ENCODE measurements around the gene NOSTRIN. TPM values are rescaled to one million over a fixed set of nuclear protein-coding genes. Genes with fewer than 3 reads are reported as not detected.
"Not testable (repeated sequence)": the region's sequence is repeated elsewhere in the genome, so short reads cannot be mapped to it uniquely, and the experiment has no call there.

The NOSTRIN gene
- total and polyA plus RNA-seq, 7 donors, result 5.1 to 49.0 (median 13.3) TPM

DNA sequence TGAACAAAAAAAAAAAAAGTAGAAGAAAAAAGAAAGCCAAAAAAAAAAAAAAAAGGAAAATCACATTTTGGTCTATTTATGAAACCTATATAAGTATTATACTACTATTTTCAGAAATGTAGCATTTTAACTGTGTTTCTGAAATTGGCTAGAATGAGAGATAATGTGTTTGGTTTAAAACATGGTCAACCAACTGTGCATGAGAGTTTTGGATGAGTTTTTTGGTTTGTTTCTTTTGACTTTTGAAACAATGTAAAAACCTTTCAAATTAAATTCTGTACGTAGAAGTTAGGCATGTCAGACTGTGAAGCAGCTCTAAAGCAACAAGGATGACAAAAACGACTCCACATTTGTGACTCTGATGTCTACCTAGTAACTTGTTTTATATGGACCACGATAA lies 53.2 kb downstream of the NOSTRIN start:
- WGBS, 2 donors, result 98% methylated on average over 3 of the region's 3 CpGs
- H3K36me3 ChIP-seq, result no peaks in the 10 kb centered on the region

DNA sequence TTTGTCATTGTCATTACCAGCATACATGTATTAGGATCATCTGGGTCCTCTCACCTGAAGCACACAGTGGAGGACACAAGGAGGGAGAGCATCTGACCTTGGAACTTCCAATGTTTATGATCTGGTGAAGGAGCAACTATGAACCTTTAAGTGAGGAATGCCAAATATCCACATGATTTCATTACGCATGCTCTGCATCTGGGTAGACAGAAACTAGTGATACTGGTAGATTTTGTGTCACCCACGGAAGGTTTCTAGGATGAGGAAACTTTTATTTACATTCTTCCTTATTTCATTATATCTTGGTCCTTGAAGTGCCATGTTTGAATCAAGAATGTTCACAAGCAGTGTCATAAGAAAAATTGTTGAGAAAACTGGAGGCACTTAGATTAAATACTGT lies 55.7 kb downstream of the NOSTRIN start:
- Histone ChIP-seq H3K27ac (no peak overlapping the region), H3K9me3 (no peaks in the 10 kb centered on the region), H3K4me3 (no peak overlapping the region), H3K4me1 (no peaks in the 10 kb centered on the region), H3K27me3 (no peaks in the 10 kb centered on the region), H3K36me3 (no peaks in the 10 kb centered on the region)
- intact Hi-C loops (cut with DNase I), result no loop called here
- TF ChIP-seq POLR2A (IDR thresholded peaks at IDR 0.05), result no peak
- TF ChIP-seq EP300 (IDR thresholded peaks at IDR 0.05), result no peak
- no peak for TF ChIP-seq POLR2AphosphoS5 (IDR thresholded peaks at IDR 0.05)
- TF ChIP-seq, protein P1, sequence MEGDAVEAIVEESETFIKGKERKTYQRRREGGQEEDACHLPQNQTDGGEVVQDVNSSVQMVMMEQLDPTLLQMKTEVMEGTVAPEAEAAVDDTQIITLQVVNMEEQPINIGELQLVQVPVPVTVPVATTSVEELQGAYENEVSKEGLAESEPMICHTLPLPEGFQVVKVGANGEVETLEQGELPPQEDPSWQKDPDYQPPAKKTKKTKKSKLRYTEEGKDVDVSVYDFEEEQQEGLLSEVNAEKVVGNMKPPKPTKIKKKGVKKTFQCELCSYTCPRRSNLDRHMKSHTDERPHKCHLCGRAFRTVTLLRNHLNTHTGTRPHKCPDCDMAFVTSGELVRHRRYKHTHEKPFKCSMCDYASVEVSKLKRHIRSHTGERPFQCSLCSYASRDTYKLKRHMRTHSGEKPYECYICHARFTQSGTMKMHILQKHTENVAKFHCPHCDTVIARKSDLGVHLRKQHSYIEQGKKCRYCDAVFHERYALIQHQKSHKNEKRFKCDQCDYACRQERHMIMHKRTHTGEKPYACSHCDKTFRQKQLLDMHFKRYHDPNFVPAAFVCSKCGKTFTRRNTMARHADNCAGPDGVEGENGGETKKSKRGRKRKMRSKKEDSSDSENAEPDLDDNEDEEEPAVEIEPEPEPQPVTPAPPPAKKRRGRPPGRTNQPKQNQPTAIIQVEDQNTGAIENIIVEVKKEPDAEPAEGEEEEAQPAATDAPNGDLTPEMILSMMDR (IDR thresholded peaks at IDR 0.05), result no peak
- no peak for DNase-seq
- WGBS, 2 donors, result 95 to 97% methylated on average over 2 of the region's 2 CpGs

More for the DNA sequence above, 53.2 kb downstream of the NOSTRIN start:
- Histone ChIP-seq H3K4me1 (no peaks in the 10 kb centered on the region), H3K27ac (no peak overlapping the region), H3K27me3 (no peaks in the 10 kb centered on the region), H3K4me3 (no peak overlapping the region), H3K9me3 (no peaks in the 10 kb centered on the region)
- no peak for TF ChIP-seq POLR2AphosphoS5 (IDR thresholded peaks at IDR 0.05)
- DNase-seq, result no peak
- intact Hi-C loops (cut with DNase I), result no loop called here

DNA sequence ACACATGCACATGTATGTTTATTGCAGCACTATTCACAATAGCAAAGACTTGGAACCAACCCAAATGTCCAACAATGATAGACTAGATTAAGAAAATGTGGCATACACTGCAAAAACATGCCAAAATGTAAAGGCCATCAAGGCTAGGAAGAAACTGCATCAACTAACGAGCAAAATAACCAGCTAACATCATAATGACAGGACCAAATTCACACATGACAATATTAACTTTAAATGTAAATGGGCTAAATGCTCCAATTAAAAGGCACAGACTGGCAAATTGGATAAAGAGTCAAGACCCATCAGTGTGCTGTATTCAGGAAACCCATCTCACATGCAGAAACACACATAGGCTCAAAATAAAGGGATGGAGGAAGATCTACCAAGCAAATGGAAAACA lies 64.7 kb downstream of the NOSTRIN start:
- WGBS, 2 donors, result 94 to 98% methylated on average over 1 of the region's 1 CpG
- H3K27me3 ChIP-seq; DNase-seq; H3K9me3 ChIP-seq; H3K4me1 ChIP-seq; H3K27ac ChIP-seq; intact Hi-C loops (cut with DNase I); H3K36me3 ChIP-seq; H3K4me3 ChIP-seq: not testable (repeated sequence)

DNA sequence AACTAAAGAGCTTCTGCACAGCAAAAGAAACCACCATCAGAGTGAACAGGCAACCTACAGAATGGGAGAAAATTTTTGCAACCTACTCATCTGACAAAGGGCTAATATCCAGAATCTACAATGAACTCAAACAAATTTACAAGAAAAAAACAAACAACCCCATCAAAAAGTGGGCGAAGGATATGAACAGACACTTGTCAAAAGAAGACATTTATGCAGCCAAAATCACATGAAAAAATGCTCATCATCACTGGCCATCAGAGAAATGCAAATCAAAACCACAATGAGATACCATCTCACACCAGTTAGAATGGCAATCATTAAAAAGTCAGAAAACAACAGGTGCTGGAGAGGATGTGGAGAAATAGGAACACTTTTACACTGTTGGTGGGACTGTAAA lies 67.9 kb downstream of the NOSTRIN start:
- H3K9me3 ChIP-seq; H3K27me3 ChIP-seq; H3K4me3 ChIP-seq; H3K36me3 ChIP-seq; H3K4me1 ChIP-seq; H3K27ac ChIP-seq; DNase-seq; intact Hi-C loops (cut with DNase I): not testable (repeated sequence)
- WGBS, 2 donors, result 100% methylated on average over 1 of the region's 1 CpG

DNA sequence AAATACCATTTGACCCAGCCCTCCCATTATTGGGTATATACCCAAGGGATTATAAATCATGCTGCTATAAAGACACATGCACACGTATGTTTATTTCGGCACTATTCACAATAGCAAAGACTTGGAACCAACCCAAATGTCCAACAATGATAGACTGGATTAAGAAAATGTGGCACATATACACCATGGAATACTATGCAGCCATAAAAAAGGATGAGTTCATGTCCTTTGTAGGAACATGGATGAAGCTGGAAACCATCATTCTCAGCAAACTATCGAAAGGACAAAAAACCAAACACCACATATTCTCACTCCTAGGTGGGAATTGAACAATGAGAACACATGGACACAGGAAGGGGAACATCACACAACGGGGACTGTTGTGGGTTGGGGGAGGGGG lies 68.4 kb downstream of the NOSTRIN start:
- H3K27me3 ChIP-seq; intact Hi-C loops (cut with DNase I); H3K4me3 ChIP-seq; DNase-seq; H3K9me3 ChIP-seq; H3K36me3 ChIP-seq; H3K27ac ChIP-seq; H3K4me1 ChIP-seq: not testable (repeated sequence)
- WGBS, 2 donors, result 97 to 98% methylated on average over 4 of the region's 4 CpGs

DNA sequence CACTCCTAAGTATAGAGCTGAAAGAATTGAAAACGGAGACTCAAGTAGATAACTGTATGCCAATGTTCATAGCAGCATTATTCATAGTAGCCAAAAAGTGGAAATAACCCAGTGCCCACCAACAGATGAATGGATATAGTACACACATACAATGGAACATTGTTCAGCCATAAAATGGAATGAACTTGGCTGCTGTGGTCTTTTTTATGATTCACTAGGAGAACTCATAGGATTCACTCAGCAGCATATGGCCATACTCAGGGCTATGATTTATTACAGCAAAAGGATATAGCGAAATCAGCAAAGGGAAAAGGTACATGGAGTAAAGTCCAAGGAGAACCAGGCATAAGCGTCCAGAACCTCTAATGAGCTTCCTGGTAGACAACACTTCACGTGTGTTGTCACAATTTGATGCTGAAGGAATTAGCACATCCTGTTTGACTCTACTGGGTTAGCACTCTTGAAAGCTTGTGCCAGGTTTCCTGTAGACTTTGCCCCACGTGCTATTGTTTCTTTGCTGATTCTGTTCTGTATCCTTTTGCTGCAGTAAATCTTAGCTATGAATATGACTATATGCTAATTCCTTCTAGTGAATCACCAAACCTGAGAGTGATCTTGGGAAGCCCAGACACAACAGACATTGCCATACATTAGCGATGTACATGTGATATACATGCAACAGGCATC lies 72.1 kb downstream of the NOSTRIN start:
- DNase-seq, result no peak
- TF ChIP-seq POLR2A (IDR thresholded peaks at IDR 0.05), result no peak
- TF ChIP-seq EP300 (IDR thresholded peaks at IDR 0.05), result no peak
- TF ChIP-seq, protein P1 (IDR thresholded peaks at IDR 0.05), result no peak
- TF ChIP-seq POLR2AphosphoS5 (IDR thresholded peaks at IDR 0.05), result no peak
- Histone ChIP-seq H3K27me3 (no peaks in the 10 kb centered on the region), H3K9me3 (no peaks in the 10 kb centered on the region), H3K4me3 (no peak overlapping the region), H3K36me3 (no peaks in the 10 kb centered on the region), H3K27ac (no peak overlapping the region), H3K4me1 (no peaks in the 10 kb centered on the region)
- WGBS, 2 donors, result 38 to 73% methylated on average over 6 of the region's 6 CpGs
- intact Hi-C loops (cut with DNase I), result no loop called here

DNA sequence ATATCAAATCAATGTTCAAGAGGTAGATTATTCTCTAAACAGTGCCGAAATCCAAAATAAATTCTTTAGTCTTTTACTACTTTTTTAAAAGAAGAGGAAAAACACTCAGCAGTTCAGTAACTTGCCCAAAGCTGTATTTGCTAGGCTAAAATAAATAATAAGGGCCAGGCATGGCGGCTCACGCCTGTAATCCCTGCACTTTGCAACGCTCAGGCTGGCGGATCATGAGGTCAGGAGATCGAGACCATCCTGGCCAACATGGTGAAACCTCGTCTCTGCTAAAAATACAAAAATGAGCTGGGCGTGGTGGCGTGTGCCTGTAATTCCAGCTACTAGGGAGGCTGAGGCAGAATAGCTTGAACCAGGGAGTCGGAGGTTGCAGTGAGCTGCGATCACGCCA lies 79.7 kb downstream of the NOSTRIN start:
- DNase-seq; H3K27me3 ChIP-seq; H3K9me3 ChIP-seq; H3K36me3 ChIP-seq; H3K4me3 ChIP-seq; intact Hi-C loops (cut with DNase I); H3K4me1 ChIP-seq; H3K27ac ChIP-seq: not testable (repeated sequence)
- 98% methylated on average over 12 of the region's 12 CpGs for WGBS, 2 donors

Data from sigmoid colon (tissue), 7 donors.